Hepatocyte (in vitro differentiated cells): ENCODE measurements around the gene RPS26. TPM values are rescaled to one million over a fixed set of nuclear protein-coding genes. Genes with fewer than 3 reads are reported as not detected.

Experiments used
- DNase-seq: peaks from one replicate; pipeline ENCODE4 v3.0.0-alpha.2; 2016; ENCODE audit warnings: low spot score
- H2AFZ ChIP-seq: fragments of 200-600 bp; sonication (generic); 2 replicates; pipeline ENCODE4 v1.6.0; 2016; ENCODE audit warnings: antibody characterized with exemption, mild to moderate bottlenecking
- H3K27ac ChIP-seq: fragments of 200-600 bp; sonication (generic); 2 replicates; pipeline ENCODE4 v1.5.1; 2016; ENCODE audit warnings: mild to moderate bottlenecking
- H3K27me3 ChIP-seq: fragments of 200-600 bp; sonication (generic); 2 replicates; pipeline ENCODE4 v1.6.1; 2016
- H3K36me3 ChIP-seq: fragments of 200-600 bp; sonication (generic); replicated peaks from 2 replicates; pipeline ENCODE4 v1.5.1; 2016; ENCODE audit warnings: low read depth; ENCODE audit not compliant: insufficient read depth
- H3K4me1 ChIP-seq: fragments of 200-600 bp; sonication (generic); 2 replicates; pipeline ENCODE4 v1.5.1; 2016; ENCODE audit warnings: mild to moderate bottlenecking, moderate library complexity; ENCODE audit not compliant: insufficient read depth
- H3K4me2 ChIP-seq: fragments of 200-600 bp; sonication (generic); 2 replicates; pipeline ENCODE4 v1.6.0; 2016
- H3K4me3 ChIP-seq: fragments of 200-600 bp; sonication (generic); 2 replicates; pipeline ENCODE4 v1.5.1; 2016; ENCODE audit warnings: mild to moderate bottlenecking
- H3K79me2 ChIP-seq: fragments of 200-600 bp; sonication (generic); 2 replicates; pipeline ENCODE4 v1.6.0; 2017; ENCODE audit warnings: mild to moderate bottlenecking
- H3K9me2 ChIP-seq: fragments of 200-600 bp; sonication (generic); replicated peaks from 2 replicates; pipeline ENCODE4 v1.6.0; 2017; ENCODE audit warnings: mild to moderate bottlenecking; ENCODE audit not compliant: insufficient read depth
- H3K9me3 ChIP-seq: fragments of 200-600 bp; sonication (generic); 2 replicates; pipeline ENCODE4 v1.5.1; 2016; ENCODE audit warnings: low read depth, mild to moderate bottlenecking
- H4K20me1 ChIP-seq: fragments of 200-600 bp; sonication (generic); 2 replicates; pipeline ENCODE4 v1.6.0; 2016; ENCODE audit warnings: mild to moderate bottlenecking; ENCODE audit not compliant: insufficient read depth, poor library complexity, severe bottlenecking
- CTCF ChIP-seq: fragments of 200-600 bp; sonication (generic); IDR thresholded peaks from 2 replicates; pipeline ENCODE4 v1.5.1; 2016; ENCODE audit warnings: antibody characterized with exemption, mild to moderate bottlenecking; ENCODE audit not compliant: poor library complexity
- EZH2 ChIP-seq: fragments of 200-600 bp; sonication (generic); IDR thresholded peaks from 2 replicates; pipeline ENCODE4 v1.6.1; 2016; ENCODE audit warnings: antibody characterized with exemption, mild to moderate bottlenecking, borderline replicate concordance
- EZH2phosphoT487 ChIP-seq: fragments of 200-600 bp; sonication (generic); IDR thresholded peaks from one replicate; pipeline ENCODE4 v1.6.1; 2018; ENCODE audit warnings: antibody characterized with exemption, mild to moderate bottlenecking, low read depth, moderate library complexity; ENCODE audit not compliant: unreplicated experiment, severe bottlenecking
- WGBS: methylation state at CpG from one replicate; pipeline ENCODE4 v1.1.6; 2016; ENCODE audit warnings: low lambda C conversion rate; ENCODE audit errors: missing lambda C conversion rate; 5-methylcytosine and 5-hydroxymethylcytosine counted together
- polyA plus RNA-seq: library from polyadenylated mRNA; unstranded; fragments of >200 nt; fragmentation: Nextera tagmentation; extraction: Ambion mirVana; gene quantifications from 2 replicates; pipeline ENCODE4 v1.2.1, GENCODE V29; 2016
- total RNA-seq: library from RNA; depleted of rRNA; stranded (reverse); fragments of >200 nt; gene quantifications from 2 replicates; pipeline ENCODE4 v1.2.3, GENCODE V29; 2014

Gene RPS26
- total and polyA plus RNA-seq, 2 experiments from 2014 or later, result 252 to 673 TPM

- H3K27me3 ChIP-seq, result no peaks in the 10 kb centered on the region
- H3K36me3 ChIP-seq, result no peaks in the 10 kb centered on the region
- H3K27ac ChIP-seq, result peak overlapping the region; percentile 3
- peaks cover 39% of the 10 kb centered on the region for H3K4me1 ChIP-seq
- TF ChIP-seq EZH2phosphoT487 (no peak), EZH2 (no peak), CTCF (no peak)
- no peak for DNase-seq
- H3K79me2 ChIP-seq, result no peaks in the 10 kb centered on the region
- H4K20me1 ChIP-seq, result no peaks in the 10 kb centered on the region
- H3K9me2 ChIP-seq, result no peaks in the 10 kb centered on the region
- H3K4me2 ChIP-seq, result peak overlapping the region; percentile 38
- 7% methylated on average over 2 of the region's 2 CpGs for WGBS
- no peak overlapping the region for H2AFZ ChIP-seq
- no peak overlapping the region for H3K4me3 ChIP-seq
- H3K9me3 ChIP-seq, result no peaks in the 10 kb centered on the region
These were observed 31.6 kb upstream of the RPS26 start for GRCh38 chr12:56010111-56010570.

- peaks cover 39% of the 10 kb centered on the region for H3K4me1 ChIP-seq
- TF ChIP-seq EZH2phosphoT487 (no peak), EZH2 (no peak), CTCF (no peak)
- no peak overlapping the region for H3K4me3 ChIP-seq
- H3K9me2 ChIP-seq, result no peaks in the 10 kb centered on the region
- no peaks in the 10 kb centered on the region for H4K20me1 ChIP-seq
- no peaks in the 10 kb centered on the region for H3K27me3 ChIP-seq
- WGBS, result 74% methylated on average over 2 of the region's 2 CpGs
- no peaks in the 10 kb centered on the region for H3K36me3 ChIP-seq
- H3K27ac ChIP-seq, result peak overlapping the region; percentile 3
- peak; percentile 33 for DNase-seq
- no peaks in the 10 kb centered on the region for H3K9me3 ChIP-seq
- no peaks in the 10 kb centered on the region for H3K79me2 ChIP-seq
- H3K4me2 ChIP-seq, result no peak overlapping the region
- H2AFZ ChIP-seq, result no peak overlapping the region
These were observed 30.1 kb upstream of the RPS26 start for GRCh38 chr12:56011509-56012090.

GRCh38 chr12:56013482-56013881 lies 28.2 kb upstream of the RPS26 start:
- no peaks in the 10 kb centered on the region for H3K27me3 ChIP-seq
- H2AFZ ChIP-seq, result no peak overlapping the region
- H3K9me3 ChIP-seq, result no peaks in the 10 kb centered on the region
- TF ChIP-seq EZH2phosphoT487 (no peak), CTCF (no peak), EZH2 (no peak)
- peak overlapping the region; percentile 84 for H3K27ac ChIP-seq
- H3K9me2 ChIP-seq, result no peaks in the 10 kb centered on the region
- peak overlapping the region; percentile 57 for H3K4me2 ChIP-seq
- H3K4me1 ChIP-seq, result peaks cover 39% of the 10 kb centered on the region
- H3K79me2 ChIP-seq, result no peaks in the 10 kb centered on the region
- WGBS, result 60% methylated on average over 5 of the region's 5 CpGs
- peak; percentile 29 for DNase-seq
- H4K20me1 ChIP-seq, result no peaks in the 10 kb centered on the region
- no peaks in the 10 kb centered on the region for H3K36me3 ChIP-seq
- H3K4me3 ChIP-seq, result no peak overlapping the region
